Upper lobe of right lung (tissue), 1 donor: Measurements from ENCODE around the gene MYH15. TPM values are rescaled to one million over a fixed set of nuclear protein-coding genes. Genes with fewer than 3 reads are reported as not detected.

ENCODE experiments used
- ATAC-seq: fragments of 200-7000 bp; cut with Tn5 transposase; one replicate; pipeline ENCODE4 v1.9.1; 2020; ENCODE audit warnings: mild to moderate bottlenecking, moderate library complexity
- DNase-seq: peaks from one replicate; pipeline ENCODE4 v3.0.0-alpha.2; 2020
- H3K27ac ChIP-seq: fragments of 200-600 bp; one replicate; pipeline ENCODE4 v1.8.0; 2022
- H3K27me3 ChIP-seq: fragments of 200-600 bp; one replicate; pipeline ENCODE4 v1.8.0; 2022; ENCODE audit warnings: mild to moderate bottlenecking
- H3K36me3 ChIP-seq: fragments of 200-600 bp; one replicate; pipeline ENCODE4 v1.8.0; 2022
- H3K4me1 ChIP-seq: fragments of 200-600 bp; one replicate; pipeline ENCODE4 v1.8.0; 2022
- H3K4me3 ChIP-seq: fragments of 200-600 bp; one replicate; pipeline ENCODE4 v1.8.0; 2022; ENCODE audit warnings: mild to moderate bottlenecking
- H3K9me3 ChIP-seq: fragments of 200-600 bp; one replicate; pipeline ENCODE4 v1.8.0; 2022
- intact Hi-C: fragments of 100-400 bp; cut with DNase I; formaldehyde crosslinking; loops from one replicate; pipeline ENCODE4 v1.11.0; 2022
- total RNA-seq: library from RNA; stranded (reverse); fragmentation: NEBNext Ultra II Directional; extraction: Animal tissue kit (Norgen Biotek cat#: 25700); gene quantifications from one replicate; pipeline ENCODE4 v1.2.1, GENCODE V29; 2021
- TF ChIP-seq, protein P1 (sequence below): fragments of 200-600 bp; IDR thresholded peaks from one replicate; pipeline ENCODE4 v1.8.0; 2022; ENCODE audit warnings: antibody characterized with exemption
- donor health status: DM: no; HTN: yes; CAD: no; lungs with severe emphysema.

MYH15 gene
- total RNA-seq, 1 donor from 2014 or later: 0.90 TPM

GRCh38 chr3:108409800-108410178 lies 100.6 kb downstream of the MYH15 start:
- Histone ChIP-seq H3K9me3 (no peaks in the 10 kb centered on the region), H3K4me3 (no peak overlapping the region), H3K4me1 (peaks cover 4% of the 10 kb centered on the region), H3K27ac (peak overlapping the region; percentile 21), H3K27me3 (no peaks in the 10 kb centered on the region), H3K36me3 (no peaks in the 10 kb centered on the region)
- TF ChIP-seq, protein P1, sequence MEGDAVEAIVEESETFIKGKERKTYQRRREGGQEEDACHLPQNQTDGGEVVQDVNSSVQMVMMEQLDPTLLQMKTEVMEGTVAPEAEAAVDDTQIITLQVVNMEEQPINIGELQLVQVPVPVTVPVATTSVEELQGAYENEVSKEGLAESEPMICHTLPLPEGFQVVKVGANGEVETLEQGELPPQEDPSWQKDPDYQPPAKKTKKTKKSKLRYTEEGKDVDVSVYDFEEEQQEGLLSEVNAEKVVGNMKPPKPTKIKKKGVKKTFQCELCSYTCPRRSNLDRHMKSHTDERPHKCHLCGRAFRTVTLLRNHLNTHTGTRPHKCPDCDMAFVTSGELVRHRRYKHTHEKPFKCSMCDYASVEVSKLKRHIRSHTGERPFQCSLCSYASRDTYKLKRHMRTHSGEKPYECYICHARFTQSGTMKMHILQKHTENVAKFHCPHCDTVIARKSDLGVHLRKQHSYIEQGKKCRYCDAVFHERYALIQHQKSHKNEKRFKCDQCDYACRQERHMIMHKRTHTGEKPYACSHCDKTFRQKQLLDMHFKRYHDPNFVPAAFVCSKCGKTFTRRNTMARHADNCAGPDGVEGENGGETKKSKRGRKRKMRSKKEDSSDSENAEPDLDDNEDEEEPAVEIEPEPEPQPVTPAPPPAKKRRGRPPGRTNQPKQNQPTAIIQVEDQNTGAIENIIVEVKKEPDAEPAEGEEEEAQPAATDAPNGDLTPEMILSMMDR: no peak
- no peak for DNase-seq
- intact Hi-C loops: no loop called here
- ATAC-seq: no peak

- H3K27me3 ChIP-seq: no peaks in the 10 kb centered on the region
- H3K9me3 ChIP-seq: no peaks in the 10 kb centered on the region
- no peak overlapping the region for H3K4me3 ChIP-seq
- TF ChIP-seq, protein P1: no peak
- DNase-seq (peak; percentile 64), ATAC-seq (peak; percentile 72)
- intact Hi-C loops: no loop called here
- H3K36me3 ChIP-seq: no peaks in the 10 kb centered on the region
- peaks cover 4% of the 10 kb centered on the region for H3K4me1 ChIP-seq
- peak overlapping the region; percentile 51 for H3K27ac ChIP-seq
Measured at GRCh38 chr3:108408883-108409799, 101.3 kb downstream of the MYH15 start.

GRCh38 chr3:108407886-108408285 lies 102.5 kb downstream of the MYH15 start:
- no peak for ATAC-seq
- intact Hi-C loops: no loop called here
- Histone ChIP-seq H3K27ac (no peak overlapping the region), H3K4me3 (no peak overlapping the region), H3K27me3 (no peaks in the 10 kb centered on the region), H3K4me1 (no peaks in the 10 kb centered on the region), H3K9me3 (no peaks in the 10 kb centered on the region), H3K36me3 (no peaks in the 10 kb centered on the region)
- DNase-seq: no peak
- TF ChIP-seq, protein P1: no peak

GRCh38 chr3:108406661-108407206 lies 103.7 kb downstream of the MYH15 start:
- Histone ChIP-seq H3K27me3 (no peaks in the 10 kb centered on the region), H3K27ac (peak overlapping the region; percentile 6), H3K36me3 (no peaks in the 10 kb centered on the region), H3K9me3 (no peaks in the 10 kb centered on the region), H3K4me3 (no peak overlapping the region), H3K4me1 (no peaks in the 10 kb centered on the region)
- intact Hi-C loops: no loop called here
- ATAC-seq (peak; percentile 45), DNase-seq (no peak)
- TF ChIP-seq, protein P1: peak; percentile 54

DNA sequence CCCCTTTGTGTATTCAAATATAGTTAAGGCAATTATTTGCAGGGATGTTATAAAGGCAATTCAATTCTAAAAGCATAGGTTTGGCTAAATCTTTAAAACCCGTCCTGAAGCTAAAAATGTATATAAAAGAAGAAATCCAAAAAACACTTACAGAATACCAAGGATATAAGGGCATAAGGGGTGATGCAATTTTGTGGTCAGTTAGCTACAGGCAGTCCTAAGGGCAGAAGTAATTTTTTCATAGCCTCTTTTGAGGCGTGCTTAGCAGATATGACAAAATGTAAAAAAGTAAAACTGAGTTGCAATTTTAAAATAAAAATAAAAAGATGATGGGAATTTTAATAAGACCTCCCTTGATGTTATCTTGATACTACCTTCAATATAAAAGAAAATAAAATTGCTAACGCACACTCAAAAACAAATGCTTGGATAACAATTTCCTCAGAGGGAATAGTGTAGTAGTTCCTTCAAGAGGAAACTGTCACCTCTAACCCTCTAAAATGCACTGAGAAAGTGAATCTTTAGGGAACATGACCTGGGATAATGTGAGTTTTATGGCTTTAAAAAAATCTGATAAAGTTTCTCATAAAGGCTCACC lies 104.2 kb downstream of the MYH15 start:
- H3K27ac ChIP-seq: no peak overlapping the region
- H3K36me3 ChIP-seq: no peaks in the 10 kb centered on the region
- ATAC-seq: no peak
- DNase-seq: no peak
- H3K4me1 ChIP-seq: no peaks in the 10 kb centered on the region
- H3K9me3 ChIP-seq: no peaks in the 10 kb centered on the region
- H3K4me3 ChIP-seq: no peak overlapping the region
- intact Hi-C loops: no loop called here
- H3K27me3 ChIP-seq: no peaks in the 10 kb centered on the region
- TF ChIP-seq, protein P1: no peak
